Measurements from ENCODE around the gene ITCH. TPM values are rescaled to one million over a fixed set of nuclear protein-coding genes. Genes with fewer than 3 reads are reported as not detected.

Gene ITCH
- total and polyA plus RNA-seq, 9 donors, result 14.0 to 65.8 (median 50.8) TPM

- intact Hi-C loops (cut with DNase I), result no loop called here
- Histone ChIP-seq H3K27ac (no peak overlapping the region), H3K36me3 (no peaks in the 10 kb centered on the region), H3K9me3 (no peaks in the 10 kb centered on the region), H3K4me3 (no peak overlapping the region), H3K27me3 (no peaks in the 10 kb centered on the region), H3K4me1 (ENCODE audit: insufficient read depth) (no peaks in the 10 kb centered on the region)
- no peak for TF ChIP-seq POLR2A (IDR thresholded peaks at IDR 0.05)
- no peak for TF ChIP-seq CTCF (IDR thresholded peaks at IDR 0.05)
- no peak for TF ChIP-seq EP300 (IDR thresholded peaks at IDR 0.05)
- WGBS, 3 donors, result 78 to 82% (median 78%) methylated on average over 13 of the region's 13 CpGs
- DNase-seq, result no peak
Observed at GRCh38 chr20:34541264-34541901, 178.3 kb downstream of the ITCH start.

GRCh38 chr20:34541917-34542316 is 178.8 kb downstream of the ITCH start:
- intact Hi-C loops (cut with DNase I), result no loop called here
- Histone ChIP-seq H3K4me3 (no peak overlapping the region), H3K36me3 (no peaks in the 10 kb centered on the region), H3K4me1 (ENCODE audit: insufficient read depth) (no peaks in the 10 kb centered on the region), H3K27ac (no peak overlapping the region), H3K27me3 (no peaks in the 10 kb centered on the region), H3K9me3 (no peaks in the 10 kb centered on the region)
- DNase-seq, result no peak
- no peak for TF ChIP-seq POLR2A (IDR thresholded peaks at IDR 0.05)
- TF ChIP-seq EP300 (IDR thresholded peaks at IDR 0.05), result no peak
- TF ChIP-seq CTCF (IDR thresholded peaks at IDR 0.05), result no peak
- 68 to 75% (median 75%) methylated on average over 16 of the region's 16 CpGs for WGBS, 3 donors

GRCh38 chr20:34542439-34542838 is 179.4 kb downstream of the ITCH start:
- WGBS, 3 donors, result 90 to 94% (median 93%) methylated on average over 6 of the region's 6 CpGs
- intact Hi-C loops (cut with DNase I), result no loop called here
- TF ChIP-seq CTCF (IDR thresholded peaks at IDR 0.05) (no peak), POLR2A (IDR thresholded peaks at IDR 0.05) (no peak), EP300 (IDR thresholded peaks at IDR 0.05) (no peak)
- Histone ChIP-seq H3K27ac (no peak overlapping the region), H3K27me3 (no peaks in the 10 kb centered on the region), H3K36me3 (no peaks in the 10 kb centered on the region), H3K4me1 (ENCODE audit: insufficient read depth) (no peaks in the 10 kb centered on the region), H3K4me3 (no peak overlapping the region), H3K9me3 (no peaks in the 10 kb centered on the region)
- DNase-seq, result no peak

- TF ChIP-seq CTCF (IDR thresholded peaks at IDR 0.05) (no peak), EP300 (IDR thresholded peaks at IDR 0.05) (no peak), POLR2A (IDR thresholded peaks at IDR 0.05) (no peak)
- intact Hi-C loops (cut with DNase I), result no loop called here
Observed at GRCh38 chr20:34543463-34544056, 180.5 kb downstream of the ITCH start.

More at GRCh38 chr20:34543463-34544056, 180.5 kb downstream of the ITCH start:
- Histone ChIP-seq H3K27me3 (no peaks in the 10 kb centered on the region), H3K36me3 (no peaks in the 10 kb centered on the region), H3K9me3 (no peaks in the 10 kb centered on the region), H3K27ac (no peak overlapping the region), H3K4me1 (ENCODE audit: insufficient read depth) (no peaks in the 10 kb centered on the region), H3K4me3 (no peak overlapping the region)
- DNase-seq, result no peak
- WGBS, 3 donors, result 73 to 83% (median 77%) methylated on average over 12 of the region's 12 CpGs

Measured in ovary (tissue), 9 donors.